ENCODE measurements around the gene ARL3.

The ARL3 gene

DNA sequence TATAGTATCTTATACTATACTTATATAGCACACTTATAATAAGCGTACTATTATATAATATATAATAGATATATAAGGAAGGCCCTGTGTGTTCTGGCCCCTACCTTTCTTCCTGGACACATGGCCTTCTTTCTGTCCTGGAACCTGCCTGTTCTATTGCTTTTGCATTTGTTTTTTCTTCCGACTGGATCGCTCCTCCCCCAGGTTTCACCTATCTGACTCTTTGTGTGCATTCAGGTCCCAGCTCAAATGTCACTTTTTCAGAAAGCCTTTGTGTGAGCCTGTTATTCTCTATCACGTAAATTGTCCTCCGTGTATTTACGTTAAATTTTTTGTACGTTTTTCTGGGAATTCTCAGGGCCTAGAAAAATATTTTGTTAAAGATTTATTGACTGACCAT is 72.8 kb downstream of the ARL3 start:
- peak overlapping the region; percentile 27 to 63; a peak in 3 of 4 replicates for H3K4me3 ChIP-seq (ENCODE audit: low read depth in 1 of 2, low read length in 2 of 2)
- H3K9ac ChIP-seq (ENCODE audit: low read depth, low read length): peak overlapping the region; percentile 97
- no peaks in the 10 kb centered on the region for H3K9me3 ChIP-seq (ENCODE audit: insufficient read depth, low read length, severe bottlenecking)
- peaks cover 21% of the 10 kb centered on the region for H3K4me1 ChIP-seq (ENCODE audit: insufficient read depth, low read length)
- H3K4me2 ChIP-seq (ENCODE audit: insufficient read depth, low read length): peak overlapping the region; percentile 73
- peak overlapping the region; percentile 87 for H2AFZ ChIP-seq (ENCODE audit: low read depth, low read length)
- H3K36me3 ChIP-seq (ENCODE audit: insufficient read depth, low read length): peaks cover 5% of the 10 kb centered on the region
- DNase-seq (no peak), ATAC-seq (ENCODE audit: insufficient read depth, low read depth) (no peak)
- peaks cover 39% of the 10 kb centered on the region for H3K79me2 ChIP-seq (ENCODE audit: insufficient read depth, low read length)
- H4K20me1 ChIP-seq (ENCODE audit: insufficient read depth, low read length): peaks cover 15% of the 10 kb centered on the region
- H3K27ac ChIP-seq (ENCODE audit: low read length): peak overlapping the region; percentile 88
- no peaks in the 10 kb centered on the region for H3K27me3 ChIP-seq (ENCODE audit: insufficient read depth, low read length, poor library complexity)
- TF ChIP-seq, protein P1, sequence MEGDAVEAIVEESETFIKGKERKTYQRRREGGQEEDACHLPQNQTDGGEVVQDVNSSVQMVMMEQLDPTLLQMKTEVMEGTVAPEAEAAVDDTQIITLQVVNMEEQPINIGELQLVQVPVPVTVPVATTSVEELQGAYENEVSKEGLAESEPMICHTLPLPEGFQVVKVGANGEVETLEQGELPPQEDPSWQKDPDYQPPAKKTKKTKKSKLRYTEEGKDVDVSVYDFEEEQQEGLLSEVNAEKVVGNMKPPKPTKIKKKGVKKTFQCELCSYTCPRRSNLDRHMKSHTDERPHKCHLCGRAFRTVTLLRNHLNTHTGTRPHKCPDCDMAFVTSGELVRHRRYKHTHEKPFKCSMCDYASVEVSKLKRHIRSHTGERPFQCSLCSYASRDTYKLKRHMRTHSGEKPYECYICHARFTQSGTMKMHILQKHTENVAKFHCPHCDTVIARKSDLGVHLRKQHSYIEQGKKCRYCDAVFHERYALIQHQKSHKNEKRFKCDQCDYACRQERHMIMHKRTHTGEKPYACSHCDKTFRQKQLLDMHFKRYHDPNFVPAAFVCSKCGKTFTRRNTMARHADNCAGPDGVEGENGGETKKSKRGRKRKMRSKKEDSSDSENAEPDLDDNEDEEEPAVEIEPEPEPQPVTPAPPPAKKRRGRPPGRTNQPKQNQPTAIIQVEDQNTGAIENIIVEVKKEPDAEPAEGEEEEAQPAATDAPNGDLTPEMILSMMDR (IDR thresholded peaks at IDR 0.05; ENCODE audit: borderline replicate concordance, extremely low read depth, low read length, poor library complexity, severe bottlenecking): no peak
- no peak for TF ChIP-seq EZH2 (IDR thresholded peaks at IDR 0.05; ENCODE audit: borderline replicate concordance, low read depth, low read length, severe bottlenecking)

DNA sequence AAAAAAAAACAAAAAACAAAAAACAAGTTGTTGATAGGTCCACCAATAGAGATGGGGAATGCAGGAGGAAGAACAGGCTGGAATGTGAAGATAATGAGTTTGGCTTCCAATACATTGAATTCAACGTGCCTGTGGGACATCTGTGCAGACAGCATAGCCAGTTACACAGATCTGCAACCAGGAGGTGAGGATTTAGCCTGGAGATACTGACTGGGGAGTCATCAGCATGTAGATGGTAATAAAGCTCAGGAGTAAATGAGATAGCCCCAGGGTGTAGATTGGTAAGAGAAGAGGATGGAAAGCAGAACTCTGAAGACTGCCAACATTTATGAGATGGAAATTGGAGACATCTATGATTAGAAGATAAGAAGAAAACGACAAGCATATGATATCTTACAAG is 74.7 kb downstream of the ARL3 start:
- no peak overlapping the region for H3K27ac ChIP-seq (ENCODE audit: low read length)
- TF ChIP-seq, protein P1 (IDR thresholded peaks at IDR 0.05; ENCODE audit: borderline replicate concordance, extremely low read depth, low read length, poor library complexity, severe bottlenecking): no peak
- TF ChIP-seq EZH2 (IDR thresholded peaks at IDR 0.05; ENCODE audit: borderline replicate concordance, low read depth, low read length, severe bottlenecking): no peak
- H3K4me1 ChIP-seq (ENCODE audit: insufficient read depth, low read length): peaks cover 14% of the 10 kb centered on the region
- H3K4me2 ChIP-seq (ENCODE audit: insufficient read depth, low read length): no peak overlapping the region
- H3K9me3 ChIP-seq (ENCODE audit: insufficient read depth, low read length, severe bottlenecking): no peaks in the 10 kb centered on the region
- H3K27me3 ChIP-seq (ENCODE audit: insufficient read depth, low read length, poor library complexity): no peaks in the 10 kb centered on the region
- H3K36me3 ChIP-seq (ENCODE audit: insufficient read depth, low read length): no peaks in the 10 kb centered on the region; the same call in 1 of the 2 replicates
- no peak for ATAC-seq (ENCODE audit: insufficient read depth, low read depth)
- H3K9ac ChIP-seq (ENCODE audit: low read depth, low read length): no peak overlapping the region
- no peaks in the 10 kb centered on the region for H4K20me1 ChIP-seq (ENCODE audit: insufficient read depth, low read length)
- DNase-seq: no peak
- peaks cover 20% of the 10 kb centered on the region for H3K79me2 ChIP-seq (ENCODE audit: insufficient read depth, low read length)
- no peak overlapping the region for H3K4me3 ChIP-seq (ENCODE audit: low read depth in 1 of 2, low read length in 2 of 2)
- peak overlapping the region; percentile 38 for H2AFZ ChIP-seq (ENCODE audit: low read depth, low read length)

DNA sequence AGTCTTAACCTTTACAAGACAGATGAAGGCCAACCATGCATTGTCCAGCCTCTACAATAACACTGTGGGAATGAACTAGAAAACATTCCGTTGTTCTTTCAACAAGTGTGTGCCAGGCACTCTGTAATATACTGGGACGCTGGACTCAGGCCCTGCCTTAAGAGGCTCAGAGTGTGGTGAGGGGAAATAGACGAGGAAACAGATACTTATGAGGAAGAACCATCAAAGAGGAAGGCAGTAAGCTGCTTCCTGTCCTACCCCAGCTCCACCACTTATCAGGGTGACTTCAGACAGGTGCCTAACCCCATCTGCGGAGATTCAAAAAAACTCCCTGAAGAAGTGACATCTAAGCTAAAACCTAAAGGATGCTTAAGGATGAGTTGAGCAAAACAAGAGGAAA is 78.8 kb downstream of the ARL3 start:
- DNase-seq (peak; percentile 47), ATAC-seq (ENCODE audit: insufficient read depth, low read depth) (peak; percentile 85)
- Histone ChIP-seq H2AFZ (ENCODE audit: low read depth, low read length) (peak overlapping the region; percentile 34; the same call in 1 of the 2 replicates), H3K9ac (ENCODE audit: low read depth, low read length) (no peak overlapping the region), H4K20me1 (ENCODE audit: insufficient read depth, low read length) (no peaks in the 10 kb centered on the region), H3K9me3 (ENCODE audit: insufficient read depth, low read length, severe bottlenecking) (no peaks in the 10 kb centered on the region), H3K4me1 (ENCODE audit: insufficient read depth, low read length) (peaks cover 6% of the 10 kb centered on the region; the same call in 1 of the 2 replicates), H3K4me3 (ENCODE audit: low read depth in 1 of 2, low read length in 2 of 2) (no peak overlapping the region), H3K79me2 (ENCODE audit: insufficient read depth, low read length) (no peaks in the 10 kb centered on the region), H3K4me2 (ENCODE audit: insufficient read depth, low read length) (no peak overlapping the region), H3K36me3 (ENCODE audit: insufficient read depth, low read length) (no peaks in the 10 kb centered on the region), H3K27me3 (ENCODE audit: insufficient read depth, low read length, poor library complexity) (no peaks in the 10 kb centered on the region), H3K27ac (ENCODE audit: low read length) (no peak overlapping the region)
- TF ChIP-seq, protein P1 (IDR thresholded peaks at IDR 0.05; ENCODE audit: borderline replicate concordance, extremely low read depth, low read length, poor library complexity, severe bottlenecking): no peak
- no peak for TF ChIP-seq EZH2 (IDR thresholded peaks at IDR 0.05; ENCODE audit: borderline replicate concordance, low read depth, low read length, severe bottlenecking)

DNA sequence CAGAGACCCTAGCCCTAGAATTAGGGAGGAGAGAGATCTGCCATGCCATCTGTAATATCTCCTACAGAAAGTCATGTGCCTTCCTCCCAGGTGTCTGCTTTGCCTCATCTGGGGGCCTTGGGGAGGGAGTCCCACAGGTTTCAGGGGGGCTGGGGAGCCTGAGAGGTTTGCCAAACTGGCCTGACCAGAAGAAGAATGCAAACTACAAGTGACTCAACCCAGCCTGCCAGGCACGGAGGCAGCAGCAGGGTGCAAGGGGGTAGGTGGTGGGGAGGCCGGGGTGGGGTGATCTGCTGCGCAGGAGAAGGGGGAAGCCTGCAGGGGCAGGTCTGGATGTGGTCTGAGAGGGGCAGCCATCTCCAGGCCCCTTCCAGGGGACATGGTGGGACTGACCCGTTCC is 79.5 kb downstream of the ARL3 start:
- no peak for DNase-seq
- Histone ChIP-seq H3K4me2 (ENCODE audit: insufficient read depth, low read length) (no peak overlapping the region), H3K9ac (ENCODE audit: low read depth, low read length) (no peak overlapping the region), H2AFZ (ENCODE audit: low read depth, low read length) (no peak overlapping the region), H3K36me3 (ENCODE audit: insufficient read depth, low read length) (no peaks in the 10 kb centered on the region), H3K9me3 (ENCODE audit: insufficient read depth, low read length, severe bottlenecking) (no peaks in the 10 kb centered on the region), H3K27ac (ENCODE audit: low read length) (no peak overlapping the region), H4K20me1 (ENCODE audit: insufficient read depth, low read length) (no peaks in the 10 kb centered on the region), H3K79me2 (ENCODE audit: insufficient read depth, low read length) (no peaks in the 10 kb centered on the region), H3K27me3 (ENCODE audit: insufficient read depth, low read length, poor library complexity) (no peaks in the 10 kb centered on the region), H3K4me1 (ENCODE audit: insufficient read depth, low read length) (peaks cover 6% of the 10 kb centered on the region; the same call in 1 of the 2 replicates), H3K4me3 (ENCODE audit: low read depth in 1 of 2, low read length in 2 of 2) (no peak overlapping the region)
- TF ChIP-seq, protein P1 (IDR thresholded peaks at IDR 0.05; ENCODE audit: borderline replicate concordance, extremely low read depth, low read length, poor library complexity, severe bottlenecking): no peak
- no peak for TF ChIP-seq EZH2 (IDR thresholded peaks at IDR 0.05; ENCODE audit: borderline replicate concordance, low read depth, low read length, severe bottlenecking)
- ATAC-seq (ENCODE audit: insufficient read depth, low read depth): no peak

Measured in DND-41 (cell line).